Neutrophil (primary cell): Measurements from ENCODE around the gene SPAG5.

Source experiments
- H3K27ac ChIP-seq: fragments of 200-600 bp; sonication (generic); 2 replicates; pipeline ENCODE4 v1.5.1; 2016; ENCODE audit warnings: mild to moderate bottlenecking, moderate library complexity
- H3K27me3 ChIP-seq: fragments of 200-600 bp; sonication (generic); 2 replicates; pipeline ENCODE4 v1.6.0; 2016; ENCODE audit warnings: mild to moderate bottlenecking
- H3K36me3 ChIP-seq: fragments of 200-600 bp; sonication (generic); 2 replicates; pipeline ENCODE4 v1.5.1; 2017
- H3K4me1 ChIP-seq, 2 experiments: fragments of 200-600 bp in 1 of 2; sonication (generic) in 1 of 2; 1 replicate in 1 of 2; 2 replicates in 1 of 2; pipeline versions ENCODE4 v1.5.1 to v1.6.1; 2013 to 2016; ENCODE audit warnings: low read depth in 1 of 2, low read length in 1 of 2, mild to moderate bottlenecking in 1 of 2, moderate library complexity in 1 of 2; ENCODE audit not compliant: control insufficient read depth in 1 of 2, insufficient read depth in 1 of 2
- H3K4me3 ChIP-seq, 2 experiments: fragments of 200-600 bp in 1 of 2; sonication (generic) in 1 of 2; 1 replicate in 1 of 2; 2 replicates in 1 of 2; pipeline ENCODE4 v1.5.1; 2013 to 2016; ENCODE audit warnings: low read depth in 1 of 2, low read length in 1 of 2, mild to moderate bottlenecking in 1 of 2, moderate library complexity in 1 of 2
- H3K9me3 ChIP-seq: fragments of 200-600 bp; sonication (generic); 2 replicates; pipeline ENCODE4 v1.5.1; 2016
- TF ChIP-seq, protein P1 (sequence below): fragments of 200-600 bp; sonication (generic); IDR thresholded peaks from 2 replicates; pipeline ENCODE4 v1.5.1; 2016; ENCODE audit warnings: antibody characterized with exemption

Gene SPAG5

DNA sequence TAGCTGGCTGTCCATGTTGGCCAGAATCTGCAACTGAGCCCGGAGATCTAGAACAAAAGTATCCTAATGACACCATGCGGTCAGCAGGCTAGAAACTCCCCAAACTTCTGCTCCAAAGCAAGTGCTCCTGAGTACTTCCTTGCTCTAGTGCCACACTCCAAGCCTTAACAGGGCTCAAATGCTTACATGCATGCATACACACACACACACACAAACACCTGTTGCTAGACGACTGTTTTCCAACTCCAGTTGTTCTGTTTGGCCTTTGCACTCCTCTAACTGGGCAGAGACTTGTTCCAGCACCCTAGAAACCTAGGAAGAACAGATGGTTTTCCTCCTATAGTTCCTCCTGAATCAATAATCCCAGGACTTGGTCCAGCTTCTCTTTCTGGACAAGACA is 14.4 kb downstream of the SPAG5 start:
- H3K36me3 ChIP-seq: peaks cover 47% of the 10 kb centered on the region
- no peak overlapping the region for H3K27ac ChIP-seq
- no peak overlapping the region for H3K4me3 ChIP-seq

DNA sequence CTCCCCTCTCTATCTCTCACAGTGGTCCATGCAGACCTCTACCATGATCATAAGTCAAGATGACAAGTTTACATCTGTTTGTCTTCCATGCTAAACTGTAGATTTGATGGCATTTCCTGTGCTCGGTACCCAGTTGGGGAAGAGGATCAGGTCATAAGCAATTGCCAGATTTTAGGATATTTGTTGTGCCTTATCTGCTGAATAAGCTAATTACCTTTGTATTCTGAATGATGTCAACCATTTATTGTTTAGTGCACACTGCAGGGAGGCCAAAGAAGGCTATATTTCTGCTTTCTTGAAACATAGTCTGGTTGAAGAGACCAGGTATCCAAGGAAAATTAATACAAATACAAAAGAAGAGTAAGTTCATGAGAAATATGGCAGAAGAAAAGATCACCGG is 16.3 kb downstream of the SPAG5 start:
- no peaks in the 10 kb centered on the region for H3K27me3 ChIP-seq
- peaks cover 0 to 8% of the 10 kb centered on the region in 2 experiments for H3K4me1 ChIP-seq
- H3K27ac ChIP-seq: no peak overlapping the region
- no peaks in the 10 kb centered on the region for H3K9me3 ChIP-seq
- no peak overlapping the region for H3K4me3 ChIP-seq
- peaks cover 43% of the 10 kb centered on the region for H3K36me3 ChIP-seq
- TF ChIP-seq, protein P1, sequence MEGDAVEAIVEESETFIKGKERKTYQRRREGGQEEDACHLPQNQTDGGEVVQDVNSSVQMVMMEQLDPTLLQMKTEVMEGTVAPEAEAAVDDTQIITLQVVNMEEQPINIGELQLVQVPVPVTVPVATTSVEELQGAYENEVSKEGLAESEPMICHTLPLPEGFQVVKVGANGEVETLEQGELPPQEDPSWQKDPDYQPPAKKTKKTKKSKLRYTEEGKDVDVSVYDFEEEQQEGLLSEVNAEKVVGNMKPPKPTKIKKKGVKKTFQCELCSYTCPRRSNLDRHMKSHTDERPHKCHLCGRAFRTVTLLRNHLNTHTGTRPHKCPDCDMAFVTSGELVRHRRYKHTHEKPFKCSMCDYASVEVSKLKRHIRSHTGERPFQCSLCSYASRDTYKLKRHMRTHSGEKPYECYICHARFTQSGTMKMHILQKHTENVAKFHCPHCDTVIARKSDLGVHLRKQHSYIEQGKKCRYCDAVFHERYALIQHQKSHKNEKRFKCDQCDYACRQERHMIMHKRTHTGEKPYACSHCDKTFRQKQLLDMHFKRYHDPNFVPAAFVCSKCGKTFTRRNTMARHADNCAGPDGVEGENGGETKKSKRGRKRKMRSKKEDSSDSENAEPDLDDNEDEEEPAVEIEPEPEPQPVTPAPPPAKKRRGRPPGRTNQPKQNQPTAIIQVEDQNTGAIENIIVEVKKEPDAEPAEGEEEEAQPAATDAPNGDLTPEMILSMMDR: no peak

More for the DNA sequence above, 14.4 kb downstream of the SPAG5 start:
- TF ChIP-seq, protein P1: no peak
- Histone ChIP-seq H3K27me3 (no peaks in the 10 kb centered on the region), H3K4me1 (no peaks in the 10 kb centered on the region), H3K9me3 (no peaks in the 10 kb centered on the region)

DNA sequence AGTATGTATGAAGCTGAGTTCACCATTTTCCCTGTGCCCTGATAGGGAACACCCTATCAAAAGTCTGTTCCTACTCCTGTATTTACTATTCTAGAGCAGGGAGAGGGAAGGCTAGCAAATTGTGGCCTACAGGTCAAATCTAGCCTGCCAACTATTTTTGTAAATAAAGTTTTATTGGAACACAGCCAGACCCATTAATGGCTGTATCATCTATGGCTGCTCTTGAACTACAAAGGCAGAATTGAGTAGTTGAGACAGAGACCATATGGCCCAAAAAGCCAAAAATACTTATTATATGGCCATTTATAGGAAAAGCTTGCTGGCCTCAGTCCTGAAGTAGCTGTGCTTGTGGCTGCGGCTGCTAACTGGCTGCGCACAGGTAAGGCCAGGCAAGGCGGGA is 17.9 kb downstream of the SPAG5 start:
- peaks cover 7 to 17% of the 10 kb centered on the region in 2 experiments for H3K4me1 ChIP-seq
- TF ChIP-seq, protein P1: no peak
- no peaks in the 10 kb centered on the region for H3K27me3 ChIP-seq
- no peaks in the 10 kb centered on the region for H3K9me3 ChIP-seq
- H3K36me3 ChIP-seq: peaks cover 36% of the 10 kb centered on the region
- H3K4me3 ChIP-seq: no peak overlapping the region
- H3K27ac ChIP-seq: no peak overlapping the region

DNA sequence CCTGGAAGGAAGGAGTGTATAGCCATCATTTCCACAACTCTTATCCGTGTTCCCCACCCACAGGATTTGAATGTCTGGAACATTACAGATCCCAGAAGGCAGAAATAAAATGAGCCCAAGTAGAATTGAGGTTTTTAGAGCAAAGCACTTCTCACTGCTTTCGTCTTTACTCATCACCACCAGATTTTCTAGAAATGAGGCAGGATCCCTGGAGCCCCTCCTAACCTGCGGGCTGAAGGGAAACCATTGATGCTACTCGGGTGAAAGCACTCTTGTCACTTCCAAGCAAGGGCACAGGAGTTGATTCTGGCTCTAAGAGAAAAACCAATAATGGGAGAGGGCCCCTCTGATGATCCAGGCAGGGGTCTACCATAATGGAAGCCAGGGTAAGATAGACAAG is 19.3 kb downstream of the SPAG5 start:
- Histone ChIP-seq H3K27ac (no peak overlapping the region), H3K36me3 (peaks cover 22% of the 10 kb centered on the region), H3K9me3 (no peaks in the 10 kb centered on the region), H3K4me1 (peaks cover 8 to 24% of the 10 kb centered on the region in 2 experiments), H3K4me3 (no peak overlapping the region), H3K27me3 (no peaks in the 10 kb centered on the region)
- TF ChIP-seq, protein P1: no peak

DNA sequence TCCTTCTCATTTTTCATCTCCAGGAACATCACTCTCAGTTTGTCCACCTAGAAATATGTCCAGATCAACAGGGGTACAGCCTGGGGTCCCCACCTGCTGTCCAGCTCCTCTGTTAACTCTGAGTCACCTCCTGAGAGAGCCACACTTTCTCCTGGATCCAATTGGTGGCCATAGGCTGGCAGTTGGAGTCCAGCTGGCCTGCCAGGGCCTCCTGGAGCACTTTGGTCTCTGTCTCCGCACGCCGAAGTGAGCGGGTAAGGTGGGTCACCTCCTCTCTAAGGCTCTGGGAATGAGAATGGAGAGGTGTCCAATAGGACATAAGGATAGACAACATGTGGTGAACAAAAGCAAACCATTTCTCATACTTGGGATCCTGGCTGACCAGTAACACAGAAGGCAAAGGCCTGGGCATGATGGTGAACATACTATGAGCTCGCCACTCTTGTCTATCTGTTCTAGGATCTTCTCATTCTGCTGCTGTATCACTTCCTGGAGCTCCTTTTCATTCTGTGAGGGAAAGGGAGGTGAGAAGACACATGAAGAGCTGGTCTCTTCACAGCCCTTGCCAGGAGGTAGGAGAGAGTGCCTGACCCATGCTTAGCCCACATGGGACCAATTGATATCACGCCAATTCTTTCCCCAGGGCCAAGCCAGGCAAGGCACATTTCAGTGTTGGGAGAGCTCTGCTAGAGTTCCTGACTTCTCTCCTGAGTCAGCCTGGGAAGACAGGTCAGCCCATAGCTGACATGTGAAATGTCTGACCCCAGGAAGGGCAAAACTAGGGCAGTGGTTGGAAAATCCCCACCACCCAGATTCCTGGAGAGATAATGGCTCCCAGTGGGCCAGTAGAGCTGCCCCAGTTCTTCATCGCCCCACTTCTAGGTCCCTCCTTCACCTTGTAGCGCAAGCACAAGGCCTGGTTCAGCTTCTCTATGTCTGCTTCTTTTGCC is 20.3 kb downstream of the SPAG5 start:
- peak overlapping the region; percentile 27 for H3K27ac ChIP-seq
- H3K36me3 ChIP-seq: peaks cover 12% of the 10 kb centered on the region
- peaks cover 8 to 24% of the 10 kb centered on the region in 2 experiments for H3K4me1 ChIP-seq
- TF ChIP-seq, protein P1: no peak
- H3K27me3 ChIP-seq: no peaks in the 10 kb centered on the region
- H3K9me3 ChIP-seq: no peaks in the 10 kb centered on the region
- H3K4me3 ChIP-seq: no peak overlapping the region
